DOHH2 (cell line): ENCODE data around the gene VSTM2B.
A peak's percentile ranks its signal among the peaks of the same experiment; 100 is the strongest.

Source experiments
- H3F3A ChIP-seq: fragments of 200-600 bp; sonication (generic), shearing (Covaris generic); 2 replicates; pipeline ENCODE4 v1.6.0; 2016; ENCODE audit warnings: antibody characterized with exemption, mild to moderate bottlenecking; ENCODE audit not compliant: control insufficient read depth, insufficient read depth
- H3K27ac ChIP-seq: fragments of 200-600 bp; sonication (generic); 2 replicates; pipeline ENCODE4 v1.5.1; 2014; ENCODE audit warnings: low read depth, mild to moderate bottlenecking, low read length, moderate library complexity
- H3K27me3 ChIP-seq: fragments of 200-600 bp; sonication (generic); 2 replicates; pipeline ENCODE4 v1.6.1; 2014; ENCODE audit warnings: mild to moderate bottlenecking, low read length, mixed read lengths; ENCODE audit not compliant: control insufficient read depth
- H3K36me3 ChIP-seq: fragments of 200-600 bp; sonication (generic); 2 replicates; pipeline ENCODE4 v1.6.1; 2014; ENCODE audit warnings: mild to moderate bottlenecking, low read length, moderate library complexity, mixed read lengths; ENCODE audit not compliant: control insufficient read depth
- H3K4me1 ChIP-seq: fragments of 200-600 bp; sonication (generic); 2 replicates; pipeline ENCODE4 v1.6.1; 2014; ENCODE audit warnings: mild to moderate bottlenecking, low read length, mixed read lengths; ENCODE audit not compliant: control insufficient read depth
- H3K4me2 ChIP-seq: fragments of 200-600 bp; sonication (generic); 2 replicates; pipeline ENCODE4 v1.6.0; 2014; ENCODE audit warnings: mild to moderate bottlenecking, low read length, moderate library complexity
- H3K4me3 ChIP-seq: fragments of 200-600 bp; sonication (generic); 2 replicates; pipeline ENCODE4 v1.5.1; 2014; ENCODE audit warnings: mild to moderate bottlenecking, low read length, mixed read lengths
- H3K79me2 ChIP-seq: fragments of 200-600 bp; sonication (generic); 2 replicates; pipeline ENCODE4 v1.6.1; 2014; ENCODE audit warnings: mild to moderate bottlenecking, low read length, mixed read lengths; ENCODE audit not compliant: control insufficient read depth
- H3K9me2 ChIP-seq: fragments of 200-600 bp; sonication (generic); replicated peaks from 2 replicates; pipeline ENCODE4 v1.6.1; 2014; ENCODE audit warnings: mild to moderate bottlenecking, low read length, mixed read lengths; ENCODE audit not compliant: control insufficient read depth
- H3K9me3 ChIP-seq: fragments of 200-600 bp; sonication (generic); 2 replicates; pipeline ENCODE4 v1.6.1; 2014; ENCODE audit warnings: antibody characterized with exemption, low read length, mixed read lengths; ENCODE audit not compliant: control insufficient read depth, insufficient read depth
- H4K20me1 ChIP-seq: fragments of 200-600 bp; sonication (generic); 2 replicates; pipeline ENCODE4 v1.6.0; 2014; ENCODE audit warnings: low read depth, mild to moderate bottlenecking, antibody characterized with exemption, low read length, moderate library complexity; ENCODE audit not compliant: control insufficient read depth, insufficient read depth
- CTCF ChIP-seq: fragments of 200-600 bp; sonication (generic); IDR thresholded peaks from one replicate; pipeline ENCODE4 v1.5.1; 2014; ENCODE audit warnings: antibody characterized with exemption, mild to moderate bottlenecking, low read depth, low read length; ENCODE audit not compliant: poor library complexity, severe bottlenecking
- EZH2phosphoT487 ChIP-seq: fragments of 200-600 bp; sonication (generic); IDR thresholded peaks from 2 replicates; pipeline ENCODE4 v1.6.1; 2017; ENCODE audit warnings: borderline replicate concordance, mild to moderate bottlenecking, antibody characterized with exemption, low read length, moderate library complexity, mixed read lengths

VSTM2B gene

DNA sequence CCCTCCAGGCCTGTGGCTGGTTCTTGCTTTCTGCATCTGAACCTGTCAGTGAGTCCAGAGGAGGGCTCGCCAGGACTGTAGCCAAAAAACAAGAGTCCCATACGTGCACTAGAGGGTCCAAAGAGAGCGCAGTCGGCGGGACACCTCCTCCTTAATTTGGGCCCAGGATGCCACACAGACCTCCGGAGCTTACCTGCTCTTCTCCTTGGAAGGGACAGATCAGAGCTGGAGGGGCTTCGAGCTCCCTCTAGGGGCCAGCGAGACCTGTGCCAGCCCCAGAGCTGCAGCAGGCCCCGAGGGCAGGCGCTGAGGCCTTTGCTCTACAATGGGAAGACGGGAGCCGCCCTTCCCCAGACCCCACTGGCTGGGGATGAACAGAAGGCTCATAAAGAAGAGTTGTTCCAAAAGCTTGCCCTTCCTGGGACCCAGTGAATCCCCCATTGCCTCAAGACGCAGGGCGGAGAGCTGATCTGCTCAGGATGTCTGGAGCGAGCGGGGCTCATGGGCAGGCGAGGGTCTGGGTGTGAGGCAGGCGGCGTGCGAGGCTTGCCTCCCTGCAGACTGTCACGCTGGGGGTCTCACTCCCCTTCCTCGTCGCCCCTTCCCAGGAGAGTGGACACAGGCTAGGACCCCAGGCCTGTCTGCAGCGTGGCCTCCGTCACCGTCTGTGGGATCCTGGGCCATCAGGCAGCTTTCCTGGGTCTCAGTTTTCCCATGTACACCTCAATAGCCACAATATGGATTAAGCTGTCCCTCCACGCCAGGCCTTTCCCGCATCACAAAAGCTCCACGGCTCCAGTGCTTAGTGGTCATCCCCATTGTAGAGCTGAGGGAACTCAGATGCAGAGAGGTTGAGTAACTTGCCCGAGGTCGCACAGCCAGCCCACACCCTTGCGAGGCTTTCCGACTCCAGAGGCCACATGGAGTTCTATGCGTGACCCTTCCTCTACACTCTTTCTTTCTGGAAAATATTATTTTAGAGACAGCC is 46.9 kb upstream of the VSTM2B start:
- no peaks in the 10 kb centered on the region for H3K27me3 ChIP-seq
- H3K4me1 ChIP-seq = no peaks in the 10 kb centered on the region
- H3K9me2 ChIP-seq = no peaks in the 10 kb centered on the region
- H3K4me3 ChIP-seq = no peak overlapping the region
- H3K9me3 ChIP-seq = peaks cover 4% of the 10 kb centered on the region; the same call in 1 of the 2 replicates
- no peaks in the 10 kb centered on the region for H4K20me1 ChIP-seq
- H3K36me3 ChIP-seq = no peaks in the 10 kb centered on the region
- no peak overlapping the region for H3K27ac ChIP-seq
- H3F3A ChIP-seq = no peaks in the 10 kb centered on the region
- TF ChIP-seq EZH2phosphoT487 (no peak), CTCF (peak; percentile 54)
- no peak overlapping the region for H3K4me2 ChIP-seq
- H3K79me2 ChIP-seq = no peaks in the 10 kb centered on the region

DNA sequence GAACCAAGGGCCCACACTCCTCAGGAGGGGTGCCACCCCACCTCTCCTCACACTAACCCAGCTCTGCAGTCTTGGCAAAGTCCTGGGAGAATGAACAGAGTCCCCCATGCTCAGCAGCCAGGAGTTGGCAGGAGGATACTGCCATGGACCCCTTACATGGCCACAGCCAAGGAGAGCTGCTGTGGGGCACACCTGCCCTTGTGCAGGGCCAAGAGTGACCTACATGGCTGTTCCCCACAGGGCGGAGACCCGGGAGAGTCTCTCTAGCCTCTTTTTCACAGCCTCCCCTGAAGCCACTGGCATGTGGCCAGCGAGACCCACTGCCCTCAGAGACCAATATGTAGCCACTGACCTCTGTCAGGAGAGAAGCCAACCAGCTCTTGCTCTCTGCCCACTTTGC is 45.9 kb upstream of the VSTM2B start:
- H3K9me3 ChIP-seq = peaks cover 4% of the 10 kb centered on the region; the same call in 1 of the 2 replicates
- no peaks in the 10 kb centered on the region for H3K36me3 ChIP-seq
- no peak overlapping the region for H3K4me2 ChIP-seq
- H3K79me2 ChIP-seq = no peaks in the 10 kb centered on the region
- no peak for TF ChIP-seq EZH2phosphoT487
- no peaks in the 10 kb centered on the region for H3F3A ChIP-seq
- H3K4me1 ChIP-seq = no peaks in the 10 kb centered on the region
- H4K20me1 ChIP-seq = no peaks in the 10 kb centered on the region
- no peaks in the 10 kb centered on the region for H3K9me2 ChIP-seq
- H3K4me3 ChIP-seq = no peak overlapping the region
- no peaks in the 10 kb centered on the region for H3K27me3 ChIP-seq
- no peak overlapping the region for H3K27ac ChIP-seq

GRCh38 chr19:29480507-29480906 is 45.3 kb upstream of the VSTM2B start:
- Histone ChIP-seq H3K9me3 (peaks cover 4% of the 10 kb centered on the region; the same call in 1 of the 2 replicates), H4K20me1 (no peaks in the 10 kb centered on the region), H3K4me1 (no peaks in the 10 kb centered on the region), H3K9me2 (no peaks in the 10 kb centered on the region), H3K4me2 (no peak overlapping the region), H3K79me2 (no peaks in the 10 kb centered on the region), H3K27me3 (no peaks in the 10 kb centered on the region), H3K36me3 (no peaks in the 10 kb centered on the region), H3F3A (no peaks in the 10 kb centered on the region), H3K4me3 (no peak overlapping the region), H3K27ac (no peak overlapping the region)
- no peak for TF ChIP-seq CTCF
- TF ChIP-seq EZH2phosphoT487 = no peak
